Measurements from ENCODE around the gene CD84.
"Not testable (repeated sequence)": the region's sequence is repeated elsewhere in the genome, so short reads cannot be mapped to it uniquely, and the experiment has no call there.

CD84 gene

GRCh38 chr1:160608941-160609340 is 29.6 kb upstream of the CD84 start:
- DNase-seq, result no peak

GRCh38 chr1:160608514-160608913 is 29.2 kb upstream of the CD84 start:
- no peak for DNase-seq

- DNase-seq, result no peak
Measured at GRCh38 chr1:160608057-160608456, 28.8 kb upstream of the CD84 start.

GRCh38 chr1:160607672-160608032 is 28.4 kb upstream of the CD84 start:
- no peak for DNase-seq

GRCh38 chr1:160607011-160607671 is 27.8 kb upstream of the CD84 start:
- peak; percentile 59 for DNase-seq

- DNase-seq, result no peak
Measured at GRCh38 chr1:160606611-160607010, 27.3 kb upstream of the CD84 start.

GRCh38 chr1:160605792-160606479 is 26.6 kb upstream of the CD84 start:
- DNase-seq, result no peak

GRCh38 chr1:160605205-160605604 is 25.9 kb upstream of the CD84 start:
- DNase-seq, result no peak

- no peak for DNase-seq
Measured at GRCh38 chr1:160597705-160598104, 18.4 kb upstream of the CD84 start.

- DNase-seq, result no peak
Measured at GRCh38 chr1:160597051-160597450, 17.8 kb upstream of the CD84 start.

- DNase-seq, result no peak
Measured at GRCh38 chr1:160590488-160590887, 11.2 kb upstream of the CD84 start.

GRCh38 chr1:160588468-160588867 is 9.2 kb upstream of the CD84 start:
- DNase-seq, result no peak

GRCh38 chr1:160584784-160585183 is 5.5 kb upstream of the CD84 start:
- DNase-seq, result no peak

GRCh38 chr1:160582976-160583375 is 3.7 kb upstream of the CD84 start:
- DNase-seq, result not testable (repeated sequence)

GRCh38 chr1:160581961-160582360 is 2.7 kb upstream of the CD84 start:
- no peak for DNase-seq

- DNase-seq, result no peak
Measured at GRCh38 chr1:160580221-160580812, 1.0 kb upstream of the CD84 start.

GRCh38 chr1:160578525-160579191 is 638 bp downstream of the CD84 start:
- DNase-seq, result no peak

GRCh38 chr1:160578175-160578524 is 1.1 kb downstream of the CD84 start:
- no peak for DNase-seq

- no peak for DNase-seq
Measured at GRCh38 chr1:160577671-160578070, 1.6 kb downstream of the CD84 start.

- DNase-seq, result no peak
Measured at GRCh38 chr1:160576884-160577283, 2.4 kb downstream of the CD84 start.

- peak; percentile 12 for DNase-seq
Measured at GRCh38 chr1:160576390-160576789, 2.9 kb downstream of the CD84 start.

- no peak for DNase-seq
Measured at GRCh38 chr1:160575112-160575664, 4.1 kb downstream of the CD84 start.

GRCh38 chr1:160570840-160571239 is 8.5 kb downstream of the CD84 start:
- DNase-seq, result no peak

- DNase-seq, result no peak
Measured at GRCh38 chr1:160569806-160570205, 9.5 kb downstream of the CD84 start.

Measured in activated gamma-delta T cell treated with Interleukin-2 at 50 U/mL for 16 hours (primary cell).